GM12878 (cell line): ENCODE data around the gene RYK. TPM values are rescaled to one million over a fixed set of nuclear protein-coding genes. Genes with fewer than 3 reads are reported as not detected.

Experiments used
- BCL11A ChIP-seq: IDR thresholded peaks from 2 replicates; pipeline ENCODE4 v1.6.1; 2011; ENCODE audit warnings: low read depth, low read length
- BRCA1 ChIP-seq: IDR thresholded peaks from 2 replicates; pipeline ENCODE4 v1.6.1; 2011; ENCODE audit warnings: low read depth, low read length, improper control_type of control experiment
- CBX5 ChIP-seq: sonication (generic); IDR thresholded peaks from 2 replicates; pipeline ENCODE4 v1.6.1; 2016; ENCODE audit warnings: low read depth, moderate library complexity, mild to moderate bottlenecking, inconsistent platforms
- CEBPB ChIP-seq, 2 experiments: fragments of 150-350 bp in 1 of 2; IDR thresholded peaks; 2 replicates each; pipeline ENCODE4 v1.6.1; 2012 to 2014; ENCODE audit warnings: low read depth in 2 of 2, low read length in 2 of 2, borderline replicate concordance in 1 of 2, inconsistent platforms in 1 of 2
- CHD4 ChIP-seq: fragments of 200-600 bp; sonication (generic); IDR thresholded peaks from 2 replicates; pipeline ENCODE4 v1.6.1; 2016; ENCODE audit warnings: mild to moderate bottlenecking
- CREB1 ChIP-seq: IDR thresholded peaks from 2 replicates; pipeline ENCODE4 v1.6.1; 2012; ENCODE audit warnings: low read depth, mild to moderate bottlenecking, inconsistent platforms
- DPF2 ChIP-seq: fragments of 450-650 bp; IDR thresholded peaks from 2 replicates; pipeline ENCODE4 v1.6.1; 2017; ENCODE audit warnings: mild to moderate bottlenecking
- EED ChIP-seq: sonication (generic); IDR thresholded peaks from 2 replicates; pipeline ENCODE4 v1.6.1; 2016; ENCODE audit warnings: antibody characterized with exemption, low read depth
- KAT2A ChIP-seq: conservative IDR thresholded peaks from 2 replicates; pipeline ENCODE4 v1.6.1; 2011; ENCODE audit warnings: low read depth, low read length; ENCODE audit not compliant: control insufficient read depth
- PAX5 ChIP-seq: IDR thresholded peaks from 2 replicates; pipeline ENCODE4 v1.6.1; 2011; ENCODE audit warnings: low read depth, low read length, borderline replicate concordance
- PML ChIP-seq: IDR thresholded peaks from 2 replicates; pipeline ENCODE4 v1.6.1; 2012; ENCODE audit warnings: low read length, inconsistent platforms
- RAD51 ChIP-seq: fragments of 450-650 bp; IDR thresholded peaks from 2 replicates; pipeline ENCODE4 v1.6.1; 2016; ENCODE audit warnings: moderate library complexity, mild to moderate bottlenecking, inconsistent platforms
- RB1 ChIP-seq: fragments of 450-650 bp; formaldehyde crosslinking; IDR thresholded peaks from 2 replicates; pipeline ENCODE4 v1.6.1; 2017; ENCODE audit warnings: mild to moderate bottlenecking, borderline replicate concordance
- SIN3A ChIP-seq: IDR thresholded peaks from 2 replicates; pipeline ENCODE4 v1.6.1; 2012; ENCODE audit warnings: low read depth, low read length, improper control_type of control experiment
- SKIL ChIP-seq: fragments of 450-650 bp; IDR thresholded peaks from 2 replicates; pipeline ENCODE4 v1.6.1; 2017; ENCODE audit warnings: mild to moderate bottlenecking, low read depth, inconsistent platforms; ENCODE audit not compliant: poor library complexity, severe bottlenecking
- SPI1 ChIP-seq: IDR thresholded peaks from 2 replicates; pipeline ENCODE4 v1.6.1; 2011; ENCODE audit warnings: low read depth, mild to moderate bottlenecking, low read length, moderate library complexity, borderline replicate concordance; ENCODE audit not compliant: insufficient read depth
- SREBF1 ChIP-seq: IDR thresholded peaks from 2 replicates; pipeline ENCODE4 v1.6.1; 2012; ENCODE audit warnings: mild to moderate bottlenecking, low read length
- SRF ChIP-seq, 2 experiments: IDR thresholded peaks; 2 replicates each; pipeline ENCODE4 v1.6.1; 2011; ENCODE audit warnings: low read depth in 2 of 2, low read length in 2 of 2, mild to moderate bottlenecking in 1 of 2, moderate library complexity in 1 of 2
- TBL1XR1 ChIP-seq: IDR thresholded peaks from 2 replicates; pipeline ENCODE4 v1.6.1; 2012; ENCODE audit warnings: low read depth, low read length, improper control_type of control experiment
- polyA plus RNA-seq, 11 experiments: library from polyadenylated mRNA; depleted of rRNA in 4 of 11; unstranded in 6 of 11; stranded (reverse) in 5 of 11; fragments of >200 nt; fragmentation: Nextera tagmentation in 4 of 11; fragmentation: Illumina TruSeq in 1 of 11; extraction: Ambion mirVana in 4 of 11; extraction: Trizol in 1 of 11; gene quantifications; 1 replicate in 1 of 11; 2 replicates in 10 of 11; pipeline versions ENCODE4 v1.2.1 to v1.2.3, GENCODE V29; 2011 to 2016; ENCODE audit warnings: inconsistent platforms in 2 of 11, missing spikeins in 2 of 11, low read depth in 1 of 11
- total RNA-seq, 4 experiments: library from RNA; depleted of rRNA in 3 of 4; stranded (reverse); fragments of >200 nt in 3 of 4; fragmentation: Illumina TruSeq in 1 of 4; extraction: Trizol in 1 of 4; gene quantifications; 2 replicates each; pipeline versions ENCODE4 v1.2.1 to v1.2.3, GENCODE V29; 2013 to 2021
- TF ChIP-seq, protein P1 (sequence below): fragments of 450-650 bp; IDR thresholded peaks from 2 replicates; pipeline ENCODE4 v1.6.1; 2016; ENCODE audit warnings: mild to moderate bottlenecking
- TF ChIP-seq, protein P2 (sequence below): fragments of 450-650 bp; conservative IDR thresholded peaks from 2 replicates; pipeline ENCODE4 v1.6.1; 2017; ENCODE audit warnings: mild to moderate bottlenecking, moderate library complexity
- TF ChIP-seq, protein P3 (sequence below): fragments of 450-650 bp; IDR thresholded peaks from 2 replicates; pipeline ENCODE4 v1.6.1; 2018; ENCODE audit warnings: borderline replicate concordance, mild to moderate bottlenecking; ENCODE audit not compliant: partially characterized antibody

RYK gene
- total and polyA plus RNA-seq, 10 of the 15 experiments (the other 5 are each of a cell fraction or from before 2014, with no cell fraction given): 2.0 to 25.1 (median 11.1) TPM

- TF ChIP-seq, protein P1, sequence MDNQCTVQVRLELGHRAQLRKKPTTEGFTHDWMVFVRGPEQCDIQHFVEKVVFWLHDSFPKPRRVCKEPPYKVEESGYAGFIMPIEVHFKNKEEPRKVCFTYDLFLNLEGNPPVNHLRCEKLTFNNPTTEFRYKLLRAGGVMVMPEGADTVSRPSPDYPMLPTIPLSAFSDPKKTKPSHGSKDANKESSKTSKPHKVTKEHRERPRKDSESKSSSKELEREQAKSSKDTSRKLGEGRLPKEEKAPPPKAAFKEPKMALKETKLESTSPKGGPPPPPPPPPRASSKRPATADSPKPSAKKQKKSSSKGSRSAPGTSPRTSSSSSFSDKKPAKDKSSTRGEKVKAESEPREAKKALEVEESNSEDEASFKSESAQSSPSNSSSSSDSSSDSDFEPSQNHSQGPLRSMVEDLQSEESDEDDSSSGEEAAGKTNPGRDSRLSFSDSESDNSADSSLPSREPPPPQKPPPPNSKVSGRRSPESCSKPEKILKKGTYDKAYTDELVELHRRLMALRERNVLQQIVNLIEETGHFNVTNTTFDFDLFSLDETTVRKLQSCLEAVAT: peak; percentile 73
- TF ChIP-seq SREBF1: no peak
- 0 out of 4 replicates have a peak, but pooled peaks of 1 of the 2 experiments have one; percentile 2 for TF ChIP-seq SRF (IDR thresholded peaks at IDR 0.05; ENCODE audit: low read depth in 2 of 2, low read length in 2 of 2)
- TF ChIP-seq, protein P2, sequence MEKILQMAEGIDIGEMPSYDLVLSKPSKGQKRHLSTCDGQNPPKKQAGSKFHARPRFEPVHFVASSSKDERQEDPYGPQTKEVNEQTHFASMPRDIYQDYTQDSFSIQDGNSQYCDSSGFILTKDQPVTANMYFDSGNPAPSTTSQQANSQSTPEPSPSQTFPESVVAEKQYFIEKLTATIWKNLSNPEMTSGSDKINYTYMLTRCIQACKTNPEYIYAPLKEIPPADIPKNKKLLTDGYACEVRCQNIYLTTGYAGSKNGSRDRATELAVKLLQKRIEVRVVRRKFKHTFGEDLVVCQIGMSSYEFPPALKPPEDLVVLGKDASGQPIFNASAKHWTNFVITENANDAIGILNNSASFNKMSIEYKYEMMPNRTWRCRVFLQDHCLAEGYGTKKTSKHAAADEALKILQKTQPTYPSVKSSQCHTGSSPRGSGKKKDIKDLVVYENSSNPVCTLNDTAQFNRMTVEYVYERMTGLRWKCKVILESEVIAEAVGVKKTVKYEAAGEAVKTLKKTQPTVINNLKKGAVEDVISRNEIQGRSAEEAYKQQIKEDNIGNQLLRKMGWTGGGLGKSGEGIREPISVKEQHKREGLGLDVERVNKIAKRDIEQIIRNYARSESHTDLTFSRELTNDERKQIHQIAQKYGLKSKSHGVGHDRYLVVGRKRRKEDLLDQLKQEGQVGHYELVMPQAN: no peak
- peak; percentile 70 for TF ChIP-seq RAD51
- peak; percentile 83 for TF ChIP-seq TBL1XR1
- 0 out of 2 replicates have a peak, but pooled peaks have one; percentile 42 for TF ChIP-seq CREB1
- TF ChIP-seq BRCA1: no peak
- TF ChIP-seq SKIL: peak; percentile 46
- no peak for TF ChIP-seq CHD4
- TF ChIP-seq CEBPB (IDR thresholded peaks at IDR 0.05; ENCODE audit: borderline replicate concordance in 1 of 2, low read depth in 2 of 2, low read length in 2 of 2): peak in 1 of 2 experiments; percentile 69; a peak in 1 of 4 replicates
- TF ChIP-seq RB1: no peak
- peak; percentile 48; the same call in 1 of the 2 replicates for TF ChIP-seq DPF2
- TF ChIP-seq SIN3A: no peak
- peak; percentile 91; the same call in 1 of the 2 replicates for TF ChIP-seq PAX5
- TF ChIP-seq PML: 0 out of 2 replicates have a peak, but pooled peaks have one; percentile 47
- TF ChIP-seq, protein P3, sequence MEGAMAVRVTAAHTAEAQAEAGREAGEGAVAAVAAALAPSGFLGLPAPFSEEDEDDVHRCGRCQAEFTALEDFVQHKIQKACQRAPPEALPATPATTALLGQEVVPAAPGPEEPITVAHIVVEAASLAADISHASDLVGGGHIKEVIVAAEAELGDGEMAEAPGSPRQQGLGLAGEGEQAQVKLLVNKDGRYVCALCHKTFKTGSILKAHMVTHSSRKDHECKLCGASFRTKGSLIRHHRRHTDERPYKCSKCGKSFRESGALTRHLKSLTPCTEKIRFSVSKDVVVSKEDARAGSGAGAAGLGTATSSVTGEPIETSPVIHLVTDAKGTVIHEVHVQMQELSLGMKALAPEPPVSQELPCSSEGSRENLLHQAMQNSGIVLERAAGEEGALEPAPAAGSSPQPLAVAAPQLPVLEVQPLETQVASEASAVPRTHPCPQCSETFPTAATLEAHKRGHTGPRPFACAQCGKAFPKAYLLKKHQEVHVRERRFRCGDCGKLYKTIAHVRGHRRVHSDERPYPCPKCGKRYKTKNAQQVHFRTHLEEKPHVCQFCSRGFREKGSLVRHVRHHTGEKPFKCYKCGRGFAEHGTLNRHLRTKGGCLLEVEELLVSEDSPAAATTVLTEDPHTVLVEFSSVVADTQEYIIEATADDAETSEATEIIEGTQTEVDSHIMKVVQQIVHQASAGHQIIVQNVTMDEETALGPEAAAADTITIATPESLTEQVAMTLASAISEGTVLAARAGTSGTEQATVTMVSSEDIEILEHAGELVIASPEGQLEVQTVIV: no peak
- TF ChIP-seq CBX5: no peak
- peak; percentile 80 for TF ChIP-seq EED
- TF ChIP-seq SPI1: peak; percentile 58; the same call in 1 of the 2 replicates
- TF ChIP-seq KAT2A: no peak
- peak; percentile 88 for TF ChIP-seq BCL11A
Observed at GRCh38 chr3:134294302-134295280, 43.9 kb upstream of the RYK start (continued).
